Muscle of arm (tissue), 12 donors: ENCODE measurements around the gene IFIT3. TPM values are rescaled to one million over a fixed set of nuclear protein-coding genes. Genes with fewer than 3 reads are reported as not detected.

Experiments
- DNase-seq: peaks from one replicate; pipeline ENCODE4 v3.0.0-alpha.2; 2013
- polyA plus RNA-seq, 12 donors: library from polyadenylated mRNA; unstranded; fragments of 120-200 nt; gene quantifications; one replicate each; pipeline ENCODE4 v1.2.1, GENCODE V29; 2013; ENCODE audit not compliant: insufficient read length in 12 of 12

Gene IFIT3
- polyA plus RNA-seq, 12 donors: 6.8 to 12.8 (median 9.3) TPM; not detected in 1

DNA sequence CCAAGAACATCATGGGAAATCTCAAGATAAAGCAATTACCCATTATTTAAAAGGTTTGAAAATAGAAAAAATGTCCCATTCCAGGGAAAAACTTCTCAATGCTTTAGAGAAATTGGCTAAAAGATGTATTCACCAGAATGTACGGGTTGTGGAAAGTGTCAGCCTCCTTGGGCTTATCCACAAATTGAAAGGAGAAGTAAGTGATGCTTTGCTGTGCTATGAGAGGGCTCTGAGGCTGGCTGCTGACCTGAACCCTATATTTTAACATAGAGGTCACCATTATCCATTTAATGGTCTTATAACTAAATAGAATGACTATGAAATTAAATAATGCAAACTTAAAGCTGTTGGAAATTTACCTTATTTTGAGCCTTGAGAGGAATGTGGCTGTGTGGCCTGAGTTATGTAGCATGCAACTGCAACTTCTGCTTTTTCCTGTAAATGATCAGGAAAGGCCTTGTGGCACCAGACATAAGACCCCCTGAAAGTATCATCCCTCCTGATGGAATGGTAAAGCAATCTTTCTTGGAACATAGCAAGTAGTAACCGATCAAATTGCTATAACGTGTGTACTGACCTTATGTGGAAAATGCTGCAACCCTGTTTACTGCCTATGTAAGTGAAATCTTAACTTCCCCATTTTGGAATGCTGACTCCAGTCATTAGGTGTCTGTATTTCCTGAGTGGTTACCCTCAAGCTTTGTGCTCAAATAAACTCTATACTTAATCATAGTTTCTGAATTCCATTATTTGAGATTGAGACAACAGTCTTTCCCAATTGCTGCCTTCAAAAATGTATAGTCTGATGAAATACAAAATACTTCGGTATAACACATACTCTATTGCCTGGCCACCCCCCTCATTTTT, 56.9 kb downstream of the IFIT3 start:
- no peak for DNase-seq

GRCh38 chr10:89388806-89389205, 61.0 kb downstream of the IFIT3 start:
- DNase-seq: no peak

DNA sequence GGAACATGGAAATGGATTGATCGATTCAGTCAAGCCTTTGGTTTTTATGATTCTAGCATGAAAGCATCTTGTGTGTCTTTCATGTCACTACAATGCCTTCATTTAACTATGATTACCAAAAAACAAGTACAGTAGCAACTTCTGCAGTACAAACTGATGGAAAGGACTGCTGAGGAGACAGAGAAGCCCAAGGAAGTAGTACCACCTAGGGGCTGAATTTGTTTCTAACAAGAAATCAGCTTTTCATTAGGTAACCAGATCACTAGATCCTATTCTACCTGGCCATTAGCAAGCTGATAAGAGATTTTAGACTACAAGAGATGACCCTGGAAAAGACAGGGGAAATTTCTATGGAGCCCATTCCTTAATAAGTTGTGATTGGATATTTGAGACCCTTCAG, 61.5 kb downstream of the IFIT3 start:
- DNase-seq: peak; percentile 49

Other genes with a start within 250 kb of the IFIT3 start
- 1 to 10 TPM in 2 of 12 donors, under 1 TPM in 8, not detected in 2; 0.25 to 5.6 (median 0.76) TPM for gene CH25H, start 120.7 kb upstream of the IFIT3 start, polyA plus RNA-seq
- gene LIPA, start 76.2 kb upstream of the IFIT3 start, polyA plus RNA-seq: 10 to 100 TPM in 11 of 12 donors, not detected in 1; 26.3 to 55.7 (median 38.9) TPM
- 1 to 10 TPM in 10 of 12 donors, not detected in 2; 6.5 to 9.6 (median 7.9) TPM for gene IFIT2, start 26.0 kb upstream of the IFIT3 start, polyA plus RNA-seq
- gene IFIT1B, start 50.1 kb downstream of the IFIT3 start, polyA plus RNA-seq: 1 to 10 TPM in 1 of 12 donors, under 1 TPM in 8, not detected in 3; 0.13 to 1.0 (median 0.23) TPM
- gene IFIT1, start 64.6 kb downstream of the IFIT3 start, polyA plus RNA-seq: 10 to 100 TPM in 11 of 12 donors, not detected in 1; 21.1 to 88.2 (median 47.8) TPM
- gene IFIT5, start 86.6 kb downstream of the IFIT3 start, polyA plus RNA-seq: 10 to 100 TPM in 9 of 12 donors, 1 to 10 TPM in 2, not detected in 1; 8.5 to 16.4 (median 13.0) TPM
- 1 to 10 TPM in 11 of 12 donors, not detected in 1; 1.3 to 2.9 (median 1.6) TPM for gene SLC16A12, start 207.6 kb downstream of the IFIT3 start, polyA plus RNA-seq